H1 (cell line): ENCODE results near the gene SNX24. TPM values are rescaled to one million over a fixed set of nuclear protein-coding genes. Genes with fewer than 3 reads are reported as not detected.

Experiments
- CTCF ChIA-PET: fragments of 300-600 bp; sonication (Branson Sonifier 250); formaldehyde crosslinking; loops from one replicate; lab custom pipeline; 2021; ENCODE audit not compliant: partially characterized antibody; lab: Charles Lee
- POLR2A ChIA-PET: fragments of 300-600 bp; sonication (Branson Sonifier 250); formaldehyde crosslinking; loops from one replicate; lab custom pipeline; 2021; ENCODE audit warnings: inconsistent platforms; ENCODE audit not compliant: partially characterized antibody; lab: Charles Lee
- DNase-seq, 2 experiments: peaks; one replicate each; pipeline versions ENCODE4 v3.0.0 to v3.0.0-alpha.2; 2010 to 2022; ENCODE audit warnings: low spot score in 2 of 2, low read depth in 1 of 2, mixed read lengths in 1 of 2
- FAIRE-seq: peaks from 2 replicates; lab custom pipeline; 2011; peaks lifted over from hg19 to GRCh38; lab: Jason Lieb, UNC
- H2AFZ ChIP-seq: 2 replicates; pipeline ENCODE4 v1.8.1; 2012; ENCODE audit warnings: low read length, inconsistent platforms
- H2AK5ac ChIP-seq: 2 replicates; pipeline ENCODE4 v1.6.1; 2013; ENCODE audit warnings: low read depth, low read length
- H2BK120ac ChIP-seq: replicated peaks from 2 replicates; pipeline ENCODE3; 2013; ENCODE audit warnings: low read depth, low read length, inconsistent platforms
- H2BK12ac ChIP-seq: 2 replicates; pipeline ENCODE4 v1.6.1; 2013; ENCODE audit warnings: low read depth, low read length
- H2BK15ac ChIP-seq: 2 replicates; pipeline ENCODE4 v1.6.1; 2013; ENCODE audit warnings: low read length
- H2BK20ac ChIP-seq: 2 replicates; pipeline ENCODE4 v1.6.1; 2013; ENCODE audit warnings: low read length
- H2BK5ac ChIP-seq: 2 replicates; pipeline ENCODE4 v1.6.1; 2013; ENCODE audit warnings: low read depth, low read length
- H3K14ac ChIP-seq: 2 replicates; pipeline ENCODE4 v1.6.1; 2013; ENCODE audit warnings: inconsistent platforms; ENCODE audit not compliant: insufficient read length
- H3K18ac ChIP-seq: 2 replicates; pipeline ENCODE4 v1.6.1; 2013; ENCODE audit warnings: low read length; ENCODE audit errors: extremely low read depth
- H3K23ac ChIP-seq: 2 replicates; pipeline ENCODE4 v1.6.1; 2013; ENCODE audit warnings: inconsistent platforms; ENCODE audit not compliant: insufficient read length
- H3K23me2 ChIP-seq: 2 replicates; pipeline ENCODE4 v1.6.1; 2013; ENCODE audit warnings: low read depth, low read length
- H3K27ac ChIP-seq: 2 replicates; pipeline ENCODE4 v1.6.1; 2011; ENCODE audit warnings: low read depth, low read length, inconsistent platforms
- H3K27me3 ChIP-seq, 4 experiments: replicated peaks in 1 of 4; 1 replicate in 1 of 4; 2 replicates in 3 of 4; pipeline versions ENCODE4 v1.6.1 to v1.8.1; 2011 to 2013; ENCODE audit warnings: low read length in 3 of 4, mild to moderate bottlenecking in 3 of 4, inconsistent platforms in 2 of 4, mixed read lengths in 2 of 4, moderate library complexity in 1 of 4; ENCODE audit not compliant: control insufficient read depth in 3 of 4, insufficient read depth in 3 of 4; ENCODE audit errors: extremely low read depth in 1 of 4
- H3K36me3 ChIP-seq, 4 experiments: 2 replicates each; pipeline versions ENCODE4 v1.6.1 to v1.8.1; 2011 to 2013; ENCODE audit warnings: mild to moderate bottlenecking in 4 of 4, low read length in 3 of 4, moderate library complexity in 2 of 4, control low read depth in 1 of 4, inconsistent platforms in 1 of 4; ENCODE audit not compliant: insufficient read depth in 4 of 4, control insufficient read depth in 2 of 4
- H3K4ac ChIP-seq: replicated peaks from 2 replicates; pipeline ENCODE3; 2013; ENCODE audit warnings: low read length, low read depth, mixed read lengths, inconsistent platforms; ENCODE audit not compliant: insufficient read length
- H3K4me1 ChIP-seq, 4 experiments: replicated peaks in 1 of 4; 1 replicate in 1 of 4; 2 replicates in 3 of 4; pipeline versions ENCODE4 v1.6.1 to v1.8.1; 2011 to 2013; ENCODE audit warnings: low read length in 3 of 4, inconsistent platforms in 2 of 4, mixed read lengths in 1 of 4; ENCODE audit not compliant: insufficient read depth in 4 of 4, control insufficient read depth in 3 of 4
- H3K4me2 ChIP-seq, 2 experiments: 2 replicates each; pipeline versions ENCODE4 v1.6.1 to v1.8.1; 2011 to 2013; ENCODE audit warnings: low read depth in 2 of 2, low read length in 2 of 2, control low read depth in 1 of 2, inconsistent platforms in 1 of 2, mild to moderate bottlenecking in 1 of 2; ENCODE audit not compliant: insufficient read depth in 1 of 2
- H3K4me3 ChIP-seq, 4 experiments: fragments of 200-600, 300-600 bp in 1 of 4; sonication (generic), shearing (Covaris generic), sonication (Bioruptor Twin) in 1 of 4; 2 replicates each; pipeline versions ENCODE4 v1.5.1 to v1.8.1; 2011 to 2016; ENCODE audit warnings: low read length in 4 of 4, low read depth in 3 of 4, control low read depth in 2 of 4, inconsistent platforms in 2 of 4, mild to moderate bottlenecking in 2 of 4, mixed read lengths in 1 of 4, moderate library complexity in 1 of 4; ENCODE audit not compliant: insufficient read depth in 2 of 4; ENCODE audit errors: extremely low read depth in 1 of 4
- H3K56ac ChIP-seq: replicated peaks from 2 replicates; pipeline ENCODE3; 2013; ENCODE audit warnings: low read depth, mild to moderate bottlenecking, mixed read lengths, low read length, inconsistent platforms; ENCODE audit not compliant: insufficient read length
- H3K79me1 ChIP-seq: 2 replicates; pipeline ENCODE4 v1.6.1; 2013; ENCODE audit warnings: low read depth, low read length, control low read depth
- H3K79me2 ChIP-seq, 2 experiments: 2 replicates each; pipeline versions ENCODE4 v1.6.1 to v1.8.1; 2012 to 2013; ENCODE audit warnings: low read length in 2 of 2, mild to moderate bottlenecking in 2 of 2, inconsistent platforms in 1 of 2; ENCODE audit not compliant: insufficient read depth in 2 of 2, control insufficient read depth in 1 of 2
- H3K9ac ChIP-seq, 4 experiments: replicated peaks in 1 of 4; 1 replicate in 1 of 4; 2 replicates in 3 of 4; pipeline versions ENCODE4 v1.6.1 to v1.8.1; 2011 to 2013; ENCODE audit warnings: low read depth in 3 of 4, low read length in 3 of 4, control low read depth in 2 of 4, mild to moderate bottlenecking in 2 of 4, moderate library complexity in 2 of 4, inconsistent platforms in 1 of 4; ENCODE audit errors: extremely low read depth in 1 of 4
- H3K9me3 ChIP-seq, 2 experiments: 2 replicates each; pipeline versions ENCODE4 v1.6.1 to v1.8.1; 2012 to 2013; ENCODE audit warnings: mild to moderate bottlenecking in 2 of 2, moderate library complexity in 2 of 2, control low read depth in 1 of 2, inconsistent platforms in 1 of 2, low read depth in 1 of 2, low read length in 1 of 2, mixed read lengths in 1 of 2; ENCODE audit not compliant: insufficient read depth in 2 of 2
- H4K20me1 ChIP-seq, 2 experiments: replicated peaks in 1 of 2; 2 replicates each; pipeline versions ENCODE3 to v1.8.1; 2011 to 2013; ENCODE audit warnings: inconsistent platforms in 2 of 2, low read length in 2 of 2, mild to moderate bottlenecking in 1 of 2; ENCODE audit not compliant: insufficient read depth in 2 of 2, control insufficient read depth in 1 of 2
- H4K5ac ChIP-seq: 2 replicates; pipeline ENCODE4 v1.6.1; 2013; ENCODE audit warnings: low read length, low read depth, mixed read lengths, inconsistent platforms; ENCODE audit not compliant: insufficient read length
- H4K8ac ChIP-seq: 2 replicates; pipeline ENCODE4 v1.8.0; 2013; ENCODE audit warnings: mild to moderate bottlenecking, moderate library complexity, low read length, inconsistent platforms; ENCODE audit not compliant: insufficient read depth; ENCODE audit errors: extremely low read depth
- H4K91ac ChIP-seq: replicated peaks from 2 replicates; pipeline ENCODE3; 2013; ENCODE audit warnings: low read length, mixed read lengths, inconsistent platforms; ENCODE audit not compliant: insufficient read length
- EP300 ChIP-seq, 2 experiments: IDR thresholded peaks; 1 replicate in 1 of 2; 2 replicates in 1 of 2; pipeline ENCODE4 v1.6.1; 2011 to 2012; ENCODE audit warnings: low read depth in 2 of 2, low read length in 2 of 2, mild to moderate bottlenecking in 2 of 2, borderline replicate concordance in 1 of 2, inconsistent platforms in 1 of 2, moderate library complexity in 1 of 2
- TCF12 ChIP-seq: IDR thresholded peaks from 2 replicates; pipeline ENCODE4 v1.6.1; 2011; ENCODE audit warnings: low read depth, mild to moderate bottlenecking, low read length
- YY1 ChIP-seq: IDR thresholded peaks from 2 replicates; pipeline ENCODE4 v1.6.1; 2011; ENCODE audit warnings: low read depth, mild to moderate bottlenecking, low read length
- WGBS, 2 experiments: shearing (Covaris generic) in 1 of 2; methylation state at CpG; one replicate each; pipeline versions ENCODE4 v1.1.6 to v1.1.7; 2013 to 2015; ENCODE audit warnings: low lambda C conversion rate in 2 of 2, mixed read lengths in 2 of 2, inconsistent platforms in 1 of 2, low coverage in 1 of 2, missing lambda C conversion rate in 1 of 2; ENCODE audit not compliant: insufficient replicate concordance in 2 of 2, insufficient coverage in 1 of 2, insufficient read length in 1 of 2; ENCODE audit errors: extremely low coverage in 1 of 2, missing lambda C conversion rate in 1 of 2; 5-methylcytosine and 5-hydroxymethylcytosine counted together
- polyA plus RNA-seq, 7 experiments: library from polyadenylated mRNA; depleted of rRNA in 3 of 7; stranded (reverse) in 5 of 7; unstranded in 2 of 7; fragments of >200 nt in 5 of 7; fragments of 200-250 nt in 2 of 7; gene quantifications; 1 replicate in 5 of 7; 2 replicates in 1 of 7; 4 replicates in 1 of 7; pipeline versions ENCODE4 v1.2.1 to v1.2.3, GENCODE V29; 2011 to 2013; ENCODE audit warnings: missing spikeins in 2 of 7, mixed read lengths in 2 of 7
- total RNA-seq: library from RNA; stranded (reverse); fragmentation: NEBNext Ultra II Directional; extraction: Animal tissue kit (Norgen Biotek cat#: 25700); gene quantifications from 2 replicates; pipeline ENCODE4 v1.2.1, GENCODE V29; 2021

SNX24 gene
- total and polyA plus RNA-seq, 2 of the 8 experiments (the other 6 are each of a cell fraction or from before 2014, with no cell fraction given) = 7.3 to 14.3 TPM

- H3K4me2 ChIP-seq = no peak overlapping the region
- H4K8ac ChIP-seq = no peak overlapping the region
- H3K18ac ChIP-seq = no peak overlapping the region
- no peak overlapping the region for H3K56ac ChIP-seq
- no peak overlapping the region for H3K4me3 ChIP-seq
- H3K9ac ChIP-seq = no peak overlapping the region
- no peak overlapping the region for H2BK15ac ChIP-seq
- H3K79me2 ChIP-seq = no peaks in the 10 kb centered on the region
- no peak for DNase-seq
- H3K36me3 ChIP-seq = no peaks in the 10 kb centered on the region
- CTCF ChIA-PET = interaction anchor here (0.6 to 1.5 kb wide), 6 partner anchors 12 to 365 kb away, joined by 3 read pairs; no protein-coding TSS in a partner anchor
- H3K14ac ChIP-seq = no peak overlapping the region
- no peak overlapping the region for H2AFZ ChIP-seq
- H3K4ac ChIP-seq = no peak overlapping the region
- H3K4me1 ChIP-seq = peaks cover 2 to 8% (median 4%) of the 10 kb centered on the region in 4 experiments; a peak in 5 of 7 replicates
- H3K27me3 ChIP-seq = no peaks in the 10 kb centered on the region; a peak in 1 of 7 replicates
- H2BK12ac ChIP-seq = no peak overlapping the region
- H2AK5ac ChIP-seq = no peak overlapping the region
- H2BK20ac ChIP-seq = no peak overlapping the region
- H3K79me1 ChIP-seq = no peaks in the 10 kb centered on the region
- H3K27ac ChIP-seq = no peak overlapping the region
- H3K9me3 ChIP-seq = no peaks in the 10 kb centered on the region
- no peak overlapping the region for H3K23ac ChIP-seq
- FAIRE-seq = no peak
- H4K5ac ChIP-seq = no peak overlapping the region
- H4K91ac ChIP-seq = no peak overlapping the region
- 69% methylated on average over 3 of the region's 3 CpGs; no CpG with 5 or more reads in 1 of the 2 experiments for WGBS, 2 experiments
- H2BK120ac ChIP-seq = no peak overlapping the region
- H4K20me1 ChIP-seq = no peaks in the 10 kb centered on the region
- H3K23me2 ChIP-seq = no peaks in the 10 kb centered on the region
- POLR2A ChIA-PET = interaction anchor here (1.4 kb wide), 1 partner anchor 16 kb away, joined by 5 read pairs; no protein-coding TSS in a partner anchor
- no peak overlapping the region for H2BK5ac ChIP-seq
- no peak for TF ChIP-seq YY1
- TF ChIP-seq EP300 (IDR thresholded peaks at IDR 0.05; ENCODE audit: borderline replicate concordance in 1 of 2, low read depth in 2 of 2, low read length in 2 of 2) = no peak
- no peak for TF ChIP-seq TCF12
These were observed 35.3 kb downstream of the SNX24 start for GRCh38 chr5:122880749-122881148.
